GM19468 (cell line): ENCODE results near the gene FNDC10.
"Not testable (repeated sequence)": the region's sequence is repeated elsewhere in the genome, so short reads cannot be mapped to it uniquely, and the experiment has no call there.

ENCODE experiments used
- ATAC-seq: cut with Tn5 transposase; IDR thresholded peaks from one replicate; pipeline ENCODE4 v1.9.1; 2021; ENCODE audit warnings: mild to moderate bottlenecking, moderate library complexity, moderate number of reproducible peaks; ENCODE audit not compliant: unreplicated experiment; ENCODE audit errors: extremely low read depth

Gene FNDC10

DNA sequence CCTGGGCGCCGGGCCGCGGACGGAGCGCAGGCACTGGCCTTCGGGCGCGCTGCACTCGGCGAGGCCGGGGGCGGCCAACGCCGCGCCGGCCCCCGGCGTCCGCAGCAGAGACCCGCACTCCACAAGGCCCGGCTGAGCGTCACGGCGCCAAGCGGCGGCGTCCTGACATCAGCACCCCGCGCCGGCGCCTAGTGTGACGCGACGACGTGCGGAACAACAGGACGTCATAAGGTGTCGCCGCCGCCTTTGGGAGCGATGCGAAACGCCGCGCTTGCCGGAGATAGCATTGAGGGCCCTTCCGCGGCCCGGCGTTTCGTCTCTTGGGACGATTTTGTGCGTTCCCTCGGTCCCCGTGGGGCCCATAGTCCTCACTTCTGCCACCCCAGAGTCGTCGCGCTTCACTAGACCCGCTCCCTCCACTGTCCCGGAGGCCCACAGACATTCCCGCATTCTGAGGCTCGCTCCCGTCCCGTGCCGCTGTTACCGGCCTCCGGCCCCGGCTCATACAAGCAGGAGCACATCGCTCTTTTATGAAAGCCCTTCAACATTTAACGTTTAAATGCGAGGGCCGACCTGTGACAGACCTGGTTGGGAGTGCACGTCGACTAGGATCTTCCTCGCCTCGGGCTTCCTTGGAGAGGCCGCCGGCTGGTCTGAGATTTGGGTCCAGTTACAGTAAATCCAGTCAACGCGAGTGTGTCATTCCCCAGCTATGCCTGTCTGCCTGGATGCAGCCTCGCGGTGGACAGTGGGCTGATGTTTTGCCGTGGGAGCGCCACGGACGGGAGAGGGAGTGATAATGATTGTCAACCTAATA lies 25.0 kb downstream of the FNDC10 start, which contains the start of gene SSU72:
TSS of gene SSU72 (minus strand) at position 143 of the 817 bp plus-strand sequence. CDS start 306 bp downstream, outside the sequence.
- peak; percentile 44 for ATAC-seq

GRCh38 chr1:1573843-1574720 lies 25.9 kb downstream of the FNDC10 start:
- ATAC-seq = peak; percentile 13

- no peak for ATAC-seq
Measured at GRCh38 chr1:1569341-1569740, 30.6 kb downstream of the FNDC10 start.

- no peak for ATAC-seq
Measured at GRCh38 chr1:1567891-1568291, 32.0 kb downstream of the FNDC10 start.

DNA sequence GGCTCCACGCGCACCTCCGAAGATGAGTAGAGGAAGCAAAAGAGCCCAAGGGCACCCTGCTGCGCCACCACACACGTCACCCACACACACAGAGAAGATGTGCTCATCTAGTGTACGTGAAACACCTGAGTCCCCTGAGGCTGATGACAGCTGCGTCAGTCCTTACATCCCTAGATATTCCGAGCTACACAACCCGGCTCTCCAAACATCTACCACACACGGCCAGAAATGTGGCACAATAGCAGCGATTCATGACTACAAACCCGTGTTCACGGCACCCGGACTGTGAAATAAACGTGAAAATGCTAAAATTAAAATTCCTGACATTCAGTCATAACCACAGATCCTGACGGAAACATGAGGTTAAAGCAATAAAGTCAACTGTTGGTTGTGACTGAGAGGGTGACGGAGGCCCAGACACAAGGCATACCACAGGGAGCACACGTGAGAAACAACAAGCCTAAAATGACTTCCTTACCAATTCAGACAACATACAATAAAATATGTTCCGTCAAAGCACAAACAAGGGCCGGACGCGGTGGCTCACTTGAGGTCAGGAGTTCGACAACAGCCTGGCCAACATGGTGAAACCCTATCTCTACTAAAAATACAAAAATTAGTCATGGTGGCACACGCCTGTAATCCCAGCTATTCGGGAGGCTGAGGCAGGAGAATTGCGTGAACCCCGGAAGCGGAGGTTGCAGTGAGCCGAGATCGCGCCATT lies 32.6 kb downstream of the FNDC10 start:
- no peak for ATAC-seq

DNA sequence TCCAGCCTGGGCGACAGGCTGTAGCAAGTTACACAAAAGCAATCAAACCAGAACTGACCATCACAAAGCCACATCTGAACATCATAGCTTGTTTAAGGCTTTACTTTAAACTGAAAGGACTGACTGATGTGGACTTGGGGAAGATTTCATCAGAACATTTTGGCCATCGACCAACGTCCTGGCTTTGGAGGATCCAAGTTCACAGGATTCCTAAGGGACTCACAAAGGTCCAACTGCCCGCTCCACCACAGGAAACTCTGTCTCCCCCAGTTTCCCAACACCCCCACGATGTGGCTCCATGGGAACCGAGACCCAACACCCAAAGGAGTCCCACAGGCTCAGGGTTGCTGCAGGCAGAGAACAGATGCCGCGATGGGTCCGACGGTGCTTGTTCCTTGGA lies 34.6 kb downstream of the FNDC10 start:
- ATAC-seq = no peak

DNA sequence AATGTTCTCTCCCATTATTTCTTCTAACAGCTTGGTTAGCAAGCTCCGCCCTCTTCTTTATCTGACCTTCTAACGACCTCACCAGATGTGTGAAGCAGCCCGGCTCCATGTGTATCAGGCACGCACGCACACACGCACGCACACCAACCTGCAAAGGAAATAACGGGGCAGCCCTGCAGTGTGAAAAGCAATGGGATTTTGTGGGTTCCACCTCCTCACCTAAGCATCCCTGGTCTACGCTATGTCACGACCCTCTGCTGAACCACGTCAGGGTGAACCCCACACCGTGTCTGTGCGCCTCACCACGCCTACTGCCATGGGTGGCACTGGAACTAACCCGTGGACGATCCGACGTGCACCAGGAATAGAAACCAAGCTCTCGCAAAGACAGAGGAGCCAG lies 35.7 kb downstream of the FNDC10 start:
- no peak for ATAC-seq

- no peak for ATAC-seq
Measured at GRCh38 chr1:1563688-1564087, 36.2 kb downstream of the FNDC10 start.

DNA sequence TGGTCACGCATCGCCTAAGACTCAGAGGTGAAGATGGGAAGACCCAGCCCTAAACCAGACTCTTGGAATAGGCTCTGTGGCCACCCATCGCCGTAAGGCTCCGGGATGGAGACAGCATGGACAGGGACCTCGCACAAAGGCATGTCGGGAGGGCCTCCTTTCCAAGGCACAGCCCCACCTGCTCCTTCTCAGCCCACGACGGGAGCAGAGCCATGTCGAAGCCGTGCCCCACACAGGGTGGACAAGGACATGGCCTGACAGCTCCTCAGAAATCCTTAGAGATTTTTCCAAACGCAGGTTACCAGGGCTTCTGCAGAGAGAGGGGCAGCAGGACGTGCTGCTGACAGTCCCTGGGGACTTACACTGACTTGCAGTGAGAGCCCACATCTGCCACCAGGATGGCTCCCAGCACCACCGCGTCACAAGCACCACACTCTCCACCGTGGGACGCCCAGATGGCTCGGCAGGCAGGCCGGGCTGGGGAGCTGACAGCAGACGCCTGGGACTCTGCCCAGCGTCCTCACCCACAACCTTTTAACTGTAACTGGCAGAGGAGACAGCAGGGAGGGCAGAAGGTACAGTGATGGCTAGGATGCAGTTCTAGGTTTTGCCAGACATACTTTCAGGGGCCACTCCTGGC lies 37.3 kb downstream of the FNDC10 start:
- no peak for ATAC-seq

GRCh38 chr1:1561801-1562470 lies 38.0 kb downstream of the FNDC10 start:
- no peak for ATAC-seq

DNA sequence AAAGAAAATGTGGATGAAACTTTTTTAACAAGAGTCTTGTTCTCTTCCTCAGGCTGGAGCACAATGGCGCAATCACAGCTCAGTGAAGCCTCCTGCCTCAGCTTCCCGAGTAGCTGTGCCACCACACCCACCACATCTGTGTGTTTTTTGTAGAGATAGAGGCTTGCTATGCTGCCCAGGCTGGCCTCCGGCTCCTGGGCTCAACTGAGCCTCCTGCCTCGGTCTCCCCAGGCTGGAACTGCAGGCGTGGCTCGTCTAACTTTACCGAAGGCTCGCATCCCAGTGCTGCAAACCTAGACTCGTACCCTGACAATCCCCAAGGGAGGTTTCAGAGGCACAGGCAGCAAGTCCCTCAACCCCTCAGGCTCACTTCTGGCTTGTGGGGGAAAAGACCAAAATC lies 39.8 kb downstream of the FNDC10 start:
- no peak for ATAC-seq

DNA sequence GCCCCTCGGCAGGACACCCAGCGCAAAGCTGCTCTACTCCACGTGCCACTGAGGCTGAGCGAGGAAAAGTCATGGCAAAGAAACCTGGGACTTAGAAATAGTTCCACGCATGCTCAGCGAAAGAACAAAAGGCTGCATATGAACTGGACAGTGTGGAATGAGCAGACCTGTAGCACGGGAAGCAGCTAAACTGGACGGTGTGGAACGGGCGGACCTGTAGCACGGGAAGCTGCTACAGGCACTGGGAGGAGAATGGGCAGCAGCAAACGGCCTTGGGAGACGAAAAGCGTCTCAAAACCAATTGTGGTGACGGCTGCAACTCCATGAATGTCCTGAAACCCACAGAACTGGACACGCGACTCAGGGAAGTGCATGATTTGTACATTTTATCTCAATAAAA lies 40.9 kb downstream of the FNDC10 start:
- ATAC-seq = no peak

GRCh38 chr1:1558591-1558990 lies 41.3 kb downstream of the FNDC10 start:
- ATAC-seq = no peak

DNA sequence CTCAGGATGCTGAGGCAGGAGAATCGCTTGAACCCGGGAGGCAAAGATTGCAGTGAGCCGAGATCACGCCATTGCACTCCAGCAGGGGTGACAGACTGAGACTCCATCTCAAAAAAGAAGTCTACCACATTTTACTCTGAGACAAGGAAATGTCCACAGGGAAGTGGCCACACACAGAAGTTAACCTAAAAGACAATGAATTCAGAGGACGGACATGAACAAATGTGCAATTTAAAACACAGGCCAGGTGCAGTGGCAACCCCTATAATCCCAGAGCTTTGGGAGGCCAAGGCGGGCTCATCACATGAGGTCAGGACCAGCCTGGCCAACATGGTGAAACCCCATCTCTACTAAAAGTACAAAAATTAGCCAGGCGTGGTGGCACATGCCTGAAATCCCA lies 42.2 kb downstream of the FNDC10 start:
- not testable (repeated sequence) for ATAC-seq

GRCh38 chr1:1556961-1557360 lies 43.0 kb downstream of the FNDC10 start:
- ATAC-seq = not testable (repeated sequence)

DNA sequence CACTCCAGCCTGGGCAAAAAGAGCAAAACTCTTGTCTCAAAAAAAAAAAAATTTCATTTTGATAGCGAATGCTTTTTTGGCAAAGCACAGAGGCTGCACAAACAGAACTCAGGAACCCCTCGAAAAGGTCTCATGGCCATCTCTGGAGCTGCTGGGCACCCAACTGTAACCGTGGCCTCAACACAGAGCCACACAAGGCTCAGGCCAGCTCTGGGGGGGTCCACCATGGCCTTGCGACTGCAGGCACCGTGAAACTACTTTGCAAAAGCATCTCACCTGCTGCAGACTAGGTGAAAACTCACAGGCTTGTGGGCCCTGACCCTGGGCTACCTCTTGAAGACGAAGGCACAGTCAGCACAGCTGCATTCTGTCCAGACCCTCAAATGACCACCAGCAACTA lies 43.4 kb downstream of the FNDC10 start:
- ATAC-seq = no peak

DNA sequence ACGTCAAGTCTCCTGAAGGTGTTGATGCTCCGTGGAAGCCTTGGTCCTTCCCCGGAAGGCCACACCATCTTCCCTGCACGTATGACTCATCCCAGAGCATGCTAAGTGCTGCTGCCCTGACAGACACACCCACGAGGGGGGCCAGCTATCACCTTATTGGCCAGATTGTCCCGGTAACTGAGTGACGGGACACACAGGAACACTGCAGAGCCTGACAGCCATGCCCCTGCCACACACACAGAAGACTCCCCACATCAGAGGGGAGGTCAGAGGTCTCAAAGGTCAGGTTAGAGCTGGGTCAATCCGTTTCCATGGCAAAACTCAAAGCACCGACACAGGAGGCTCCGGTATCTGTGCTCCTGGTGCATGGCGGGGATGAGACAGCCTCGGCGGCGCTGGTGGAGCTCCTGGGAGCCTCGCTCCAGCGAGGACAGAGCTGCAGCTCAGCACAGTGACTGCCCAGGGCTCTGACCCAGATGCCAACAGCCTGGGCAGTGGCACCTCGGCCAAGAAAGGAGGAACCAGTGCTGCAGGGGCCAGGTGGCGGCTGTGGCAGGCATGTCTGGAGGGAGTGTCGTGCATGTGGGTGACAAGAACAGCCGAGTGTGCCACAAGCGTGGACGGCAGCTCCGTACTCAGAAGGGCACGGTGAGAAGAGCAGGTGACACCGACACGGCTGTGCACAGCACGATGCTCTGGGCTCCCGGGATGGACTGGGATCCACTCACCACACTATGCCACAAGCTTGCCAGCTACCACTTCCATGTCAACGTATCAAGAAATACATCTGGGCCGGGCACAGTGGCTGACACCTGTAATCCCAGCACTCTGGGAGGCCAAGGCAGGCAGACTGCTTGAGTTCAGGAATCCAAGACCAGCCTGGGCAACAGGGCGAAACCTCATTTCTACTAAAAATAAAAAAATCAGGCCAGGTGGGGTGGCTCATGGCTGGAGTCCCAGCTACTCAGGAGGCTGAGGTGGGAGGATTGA lies 44.7 kb downstream of the FNDC10 start:
- ATAC-seq = no peak

- ATAC-seq = no peak
Measured at GRCh38 chr1:1554550-1554925, 45.4 kb downstream of the FNDC10 start.
